Activated naive CD8-positive, alpha-beta T cell treated with anti-CD3 and anti-CD28 coated beads, Interleukin-2, amount 50 U/mL, for 24 hours (primary cell): ENCODE results near the gene RFX8.

ENCODE experiments used
- ATAC-seq: fragments of 150-1000 bp; cut with Tn5 transposase; one replicate; pipeline ENCODE4 v1.10.0; 2021
- DNase-seq: peaks from one replicate; pipeline ENCODE4 v3.0.0; 2021
- H3K27ac Mint-ChIP-seq: one replicate; pipeline ENCODE4 v1.8.0; 2021; ENCODE audit warnings: mild to moderate bottlenecking, mixed read lengths
- H3K27me3 Mint-ChIP-seq: one replicate; pipeline ENCODE4 v1.8.0; 2021; ENCODE audit warnings: mixed read lengths
- H3K36me3 Mint-ChIP-seq: one replicate; pipeline ENCODE4 v1.8.0; 2021; ENCODE audit warnings: low read depth, mixed read lengths
- H3K4me1 Mint-ChIP-seq: one replicate; pipeline ENCODE4 v1.8.0; 2021; ENCODE audit warnings: mixed read lengths
- H3K4me3 Mint-ChIP-seq: one replicate; pipeline ENCODE4 v1.8.0; 2021; ENCODE audit warnings: mild to moderate bottlenecking, moderate library complexity, mixed read lengths
- H3K9me3 Mint-ChIP-seq: one replicate; pipeline ENCODE4 v1.8.0; 2021; ENCODE audit warnings: mixed read lengths

The RFX8 gene

DNA sequence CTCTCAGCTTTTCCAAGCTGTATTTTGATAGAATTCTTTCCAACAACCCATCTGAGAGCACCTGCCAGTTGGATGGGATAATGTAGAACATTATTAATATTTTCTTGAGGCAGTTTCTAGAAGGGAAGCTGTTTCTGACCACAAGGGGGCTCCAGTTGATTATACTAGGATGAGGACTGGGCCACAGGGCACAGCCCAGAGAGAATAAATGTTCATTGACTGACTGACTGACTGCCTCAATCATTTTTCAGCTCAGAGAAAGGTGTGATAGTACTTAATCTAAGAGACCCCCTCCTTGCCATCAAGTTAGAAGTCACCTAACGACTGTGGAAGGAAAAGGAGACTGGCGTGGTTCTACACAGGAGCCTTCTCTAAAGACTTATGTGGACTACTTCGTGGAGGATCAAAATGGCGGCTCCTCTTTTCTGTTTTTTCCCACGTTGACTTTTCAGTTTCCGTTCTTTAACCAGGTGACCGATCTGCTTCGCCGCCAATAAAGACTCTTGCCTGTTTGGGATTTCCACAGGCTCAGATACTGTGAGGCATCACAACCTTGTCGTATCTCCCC lies 55.7 kb downstream of the RFX8 start:
- H3K27ac Mint-ChIP-seq: no peak overlapping the region
- no peak overlapping the region for H3K4me3 Mint-ChIP-seq
- H3K27me3 Mint-ChIP-seq: no peaks in the 10 kb centered on the region
- H3K9me3 Mint-ChIP-seq: no peaks in the 10 kb centered on the region
- H3K4me1 Mint-ChIP-seq: no peaks in the 10 kb centered on the region
- ATAC-seq (peak; percentile 82), DNase-seq (peak; percentile 47)
- H3K36me3 Mint-ChIP-seq: no peaks in the 10 kb centered on the region

DNA sequence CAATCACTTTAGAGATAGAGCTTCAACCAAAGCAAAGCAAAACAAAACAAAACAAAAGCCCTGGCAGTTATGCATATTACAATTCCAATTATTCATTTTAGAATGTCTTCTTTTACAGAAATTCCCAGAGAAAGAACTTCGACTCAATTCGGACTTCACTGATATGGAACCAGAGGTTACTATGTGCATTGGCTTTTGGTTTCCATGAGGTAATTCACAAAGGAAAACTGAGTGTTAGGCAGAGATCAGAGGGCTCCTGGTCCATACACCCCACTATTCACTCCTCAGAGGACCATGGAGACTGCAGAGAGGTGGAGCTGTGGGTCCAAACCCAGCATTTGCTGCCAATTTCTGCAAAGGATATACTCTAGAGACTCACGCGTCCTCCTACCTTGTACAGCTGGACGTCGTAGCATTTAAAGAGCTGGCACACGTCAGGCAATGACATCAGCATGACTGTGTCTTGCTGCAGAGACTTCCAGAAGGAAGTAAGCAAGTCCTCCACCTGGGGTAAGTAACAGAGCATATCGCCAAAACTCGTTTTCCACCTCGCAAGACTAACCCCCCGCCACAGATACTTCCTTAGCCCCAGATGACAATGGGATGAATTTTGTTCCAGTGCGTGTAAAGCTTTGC lies 56.3 kb downstream of the RFX8 start:
- Mint-ChIP-seq H3K36me3 (no peaks in the 10 kb centered on the region), H3K4me1 (no peaks in the 10 kb centered on the region), H3K27me3 (no peaks in the 10 kb centered on the region), H3K9me3 (no peaks in the 10 kb centered on the region), H3K4me3 (no peak overlapping the region), H3K27ac (no peak overlapping the region)
- DNase-seq (no peak), ATAC-seq (no peak)

DNA sequence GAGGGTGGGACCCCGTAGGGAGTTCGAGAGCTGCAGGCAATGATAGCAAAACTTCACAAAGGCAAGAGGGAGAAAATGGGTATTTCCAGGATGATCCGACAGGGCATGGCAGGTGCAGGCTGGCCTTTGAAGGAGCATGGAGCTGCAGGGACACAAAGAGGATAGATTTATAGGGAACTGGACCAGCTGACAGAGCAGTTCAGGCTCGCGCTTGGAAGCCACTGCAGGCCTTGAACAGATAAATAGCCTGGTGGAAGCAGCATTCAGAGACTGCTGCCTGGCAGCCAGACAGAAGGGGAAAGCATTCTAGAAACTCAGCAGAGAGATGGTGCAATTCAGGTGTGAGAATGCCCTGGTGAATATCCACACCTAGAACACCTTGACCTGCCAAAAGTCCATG lies 58.3 kb downstream of the RFX8 start:
- DNase-seq (no peak), ATAC-seq (no peak)
- Mint-ChIP-seq H3K27me3 (no peaks in the 10 kb centered on the region), H3K9me3 (no peaks in the 10 kb centered on the region), H3K4me1 (no peaks in the 10 kb centered on the region), H3K4me3 (no peak overlapping the region), H3K27ac (no peak overlapping the region), H3K36me3 (no peaks in the 10 kb centered on the region)

DNA sequence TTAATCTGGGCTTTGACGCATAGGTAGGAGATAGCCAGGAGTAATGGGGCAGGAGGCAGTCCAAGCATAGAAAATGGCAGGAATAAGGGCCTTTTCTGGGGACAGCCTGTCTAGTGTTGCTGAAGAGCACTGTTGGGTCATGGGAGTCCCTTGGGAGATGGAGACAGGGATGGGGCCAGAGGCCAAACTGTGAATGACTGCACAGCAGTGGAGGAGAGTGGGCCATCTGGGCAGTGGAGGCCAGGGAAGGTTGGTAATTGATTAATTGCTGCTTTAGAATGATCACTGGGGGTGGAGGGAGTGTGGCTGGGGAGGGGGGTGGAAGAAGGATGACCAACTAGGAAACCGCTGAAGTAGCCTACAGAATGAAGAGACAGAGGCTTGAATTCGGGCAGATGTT lies 59.0 kb downstream of the RFX8 start:
- H3K27ac Mint-ChIP-seq: no peak overlapping the region
- DNase-seq: no peak
- no peak for ATAC-seq
- H3K27me3 Mint-ChIP-seq: no peaks in the 10 kb centered on the region
- no peaks in the 10 kb centered on the region for H3K4me1 Mint-ChIP-seq
- H3K36me3 Mint-ChIP-seq: no peaks in the 10 kb centered on the region
- no peak overlapping the region for H3K4me3 Mint-ChIP-seq
- H3K9me3 Mint-ChIP-seq: no peaks in the 10 kb centered on the region

DNA sequence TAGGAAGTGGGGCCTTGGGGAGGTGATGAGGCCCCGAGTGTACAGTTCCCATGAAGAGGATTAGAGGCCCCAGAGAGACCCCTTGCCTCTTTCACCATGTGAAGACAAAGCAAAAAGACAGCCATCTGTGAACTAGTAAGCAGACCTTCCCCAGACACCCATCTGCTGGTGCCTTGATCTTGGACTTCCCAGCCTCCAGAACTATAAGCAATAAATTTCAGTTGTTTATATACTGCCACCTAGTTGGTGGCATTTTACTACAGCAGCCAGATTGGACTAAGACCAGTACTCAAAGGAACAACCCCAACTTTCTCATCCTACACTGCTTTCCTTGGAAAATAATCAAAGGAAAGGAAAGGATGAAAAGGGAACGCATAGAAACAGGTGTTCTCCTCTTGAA lies 59.7 kb downstream of the RFX8 start:
- no peak overlapping the region for H3K27ac Mint-ChIP-seq
- ATAC-seq (no peak), DNase-seq (no peak)
- no peak overlapping the region for H3K4me3 Mint-ChIP-seq
- H3K36me3 Mint-ChIP-seq: no peaks in the 10 kb centered on the region
- H3K4me1 Mint-ChIP-seq: no peaks in the 10 kb centered on the region
- H3K9me3 Mint-ChIP-seq: no peaks in the 10 kb centered on the region
- no peaks in the 10 kb centered on the region for H3K27me3 Mint-ChIP-seq

DNA sequence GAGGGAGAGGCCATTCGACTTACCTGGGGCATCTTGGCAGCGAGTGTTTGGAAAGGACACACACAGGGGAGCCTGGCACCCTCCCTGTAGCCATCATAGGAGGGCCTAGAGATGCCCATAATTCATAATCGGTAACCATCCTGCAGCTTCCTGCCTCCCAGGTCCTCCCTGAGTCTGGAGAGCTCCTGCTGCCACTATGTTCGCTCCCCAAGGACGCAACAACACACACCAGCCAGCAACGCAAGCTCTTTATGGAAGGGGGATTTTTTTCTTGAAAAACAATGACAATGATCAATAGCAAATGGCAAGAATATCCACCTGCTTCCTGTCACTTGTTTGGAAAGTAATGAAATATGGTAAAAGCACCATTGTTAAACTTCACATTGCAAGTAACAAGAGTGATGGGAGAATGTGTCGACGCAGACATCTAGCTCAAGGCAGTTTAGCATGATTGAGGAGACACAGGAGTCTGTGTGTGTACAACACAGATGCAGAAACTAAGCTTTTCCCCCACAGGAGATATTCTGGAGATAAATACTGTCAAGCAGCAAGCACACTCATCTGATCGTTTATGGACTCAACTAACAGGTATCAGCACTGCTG lies 62.7 kb downstream of the RFX8 start:
- DNase-seq (no peak), ATAC-seq (no peak)
- Mint-ChIP-seq H3K4me1 (no peaks in the 10 kb centered on the region), H3K27me3 (no peaks in the 10 kb centered on the region), H3K4me3 (no peak overlapping the region), H3K27ac (no peak overlapping the region), H3K36me3 (no peaks in the 10 kb centered on the region), H3K9me3 (no peaks in the 10 kb centered on the region)

DNA sequence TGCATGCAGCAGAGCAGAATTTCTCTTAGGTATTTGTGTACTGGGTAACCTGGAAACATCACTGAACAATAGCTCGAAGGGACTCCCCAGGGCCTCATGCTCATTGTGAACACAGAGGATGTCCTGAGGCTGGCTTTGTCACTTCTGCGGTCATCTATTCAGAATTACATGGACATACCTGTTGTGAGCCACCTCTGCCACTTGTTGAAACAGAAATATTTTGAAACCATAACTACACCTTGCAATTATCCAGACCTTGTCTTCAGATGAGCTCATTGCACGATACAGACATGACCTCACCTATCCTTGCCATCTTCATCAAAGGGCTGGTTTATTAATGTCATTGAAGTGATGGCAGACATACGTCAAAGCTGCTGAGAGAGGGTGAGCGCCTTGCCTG lies 64.2 kb downstream of the RFX8 start:
- H3K27me3 Mint-ChIP-seq: no peaks in the 10 kb centered on the region
- DNase-seq (no peak), ATAC-seq (no peak)
- no peaks in the 10 kb centered on the region for H3K4me1 Mint-ChIP-seq
- H3K27ac Mint-ChIP-seq: no peak overlapping the region
- no peaks in the 10 kb centered on the region for H3K36me3 Mint-ChIP-seq
- H3K4me3 Mint-ChIP-seq: no peak overlapping the region
- no peaks in the 10 kb centered on the region for H3K9me3 Mint-ChIP-seq

DNA sequence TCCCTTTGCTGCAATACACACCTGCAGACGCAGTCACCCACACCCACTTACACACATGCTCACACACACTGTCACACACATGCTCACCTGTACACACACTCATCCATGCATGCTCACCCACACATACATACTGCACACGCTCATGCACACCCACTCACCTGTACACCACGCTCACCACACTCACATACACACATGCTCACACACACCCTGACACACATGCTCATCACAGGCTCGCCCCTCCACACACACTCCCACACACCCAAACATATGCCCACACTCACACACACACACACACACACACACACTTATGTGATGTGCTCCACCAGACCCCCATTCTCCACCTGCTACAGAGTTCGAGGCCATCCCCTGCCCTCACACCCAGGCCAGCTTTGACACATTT lies 64.8 kb downstream of the RFX8 start:
- Mint-ChIP-seq H3K27me3 (no peaks in the 10 kb centered on the region), H3K4me3 (no peak overlapping the region), H3K4me1 (peaks cover 4% of the 10 kb centered on the region), H3K36me3 (no peaks in the 10 kb centered on the region), H3K9me3 (no peaks in the 10 kb centered on the region), H3K27ac (no peak overlapping the region)
- no peak for ATAC-seq
- no peak for DNase-seq

DNA sequence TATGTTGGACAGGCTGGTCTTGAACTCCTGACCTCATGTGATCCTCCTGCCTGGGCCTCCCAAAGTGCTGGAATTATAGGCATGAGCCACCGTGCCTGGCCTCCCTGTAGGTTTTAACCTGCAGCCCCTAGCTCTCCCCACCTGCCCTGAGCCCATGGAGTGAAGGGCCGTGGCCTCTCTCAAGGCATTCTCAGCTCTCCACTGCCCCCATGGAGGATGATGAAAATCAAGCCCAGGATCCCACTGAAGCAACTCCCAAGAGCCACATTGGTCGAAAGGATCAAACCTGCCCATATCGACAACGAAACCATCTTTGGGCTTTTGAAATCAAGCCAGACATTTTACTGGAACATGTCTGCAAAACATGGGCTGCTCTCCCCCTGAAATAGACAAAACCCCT lies 65.2 kb downstream of the RFX8 start:
- ATAC-seq: no peak
- H3K9me3 Mint-ChIP-seq: no peaks in the 10 kb centered on the region
- H3K27ac Mint-ChIP-seq: no peak overlapping the region
- no peaks in the 10 kb centered on the region for H3K36me3 Mint-ChIP-seq
- no peak overlapping the region for H3K4me3 Mint-ChIP-seq
- DNase-seq: no peak
- peaks cover 4% of the 10 kb centered on the region for H3K4me1 Mint-ChIP-seq
- no peaks in the 10 kb centered on the region for H3K27me3 Mint-ChIP-seq

DNA sequence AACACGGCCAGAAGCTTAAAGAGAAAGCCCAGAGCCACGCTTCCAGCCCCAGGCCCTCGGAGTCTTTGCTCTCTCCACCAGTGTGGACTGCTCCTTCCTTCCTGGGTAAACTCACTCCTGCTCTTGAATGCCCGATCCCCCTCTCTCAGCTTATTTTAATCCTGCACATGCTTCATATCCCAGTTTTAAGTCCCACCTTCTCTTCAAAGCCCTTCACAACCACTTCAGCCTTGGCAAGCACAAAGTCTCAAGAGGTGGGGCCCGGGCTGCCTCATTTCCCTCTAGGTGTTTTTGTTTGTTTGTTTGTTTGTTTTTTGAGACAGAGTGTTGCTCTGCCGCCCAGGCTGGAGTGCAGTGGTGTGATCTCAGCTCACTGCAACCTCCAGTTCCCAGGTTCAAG lies 66.0 kb downstream of the RFX8 start:
- H3K9me3 Mint-ChIP-seq: no peaks in the 10 kb centered on the region
- ATAC-seq: no peak
- H3K27ac Mint-ChIP-seq: no peak overlapping the region
- H3K36me3 Mint-ChIP-seq: no peaks in the 10 kb centered on the region
- peaks cover 4% of the 10 kb centered on the region for H3K4me1 Mint-ChIP-seq
- no peak for DNase-seq
- no peak overlapping the region for H3K4me3 Mint-ChIP-seq
- H3K27me3 Mint-ChIP-seq: no peaks in the 10 kb centered on the region

DNA sequence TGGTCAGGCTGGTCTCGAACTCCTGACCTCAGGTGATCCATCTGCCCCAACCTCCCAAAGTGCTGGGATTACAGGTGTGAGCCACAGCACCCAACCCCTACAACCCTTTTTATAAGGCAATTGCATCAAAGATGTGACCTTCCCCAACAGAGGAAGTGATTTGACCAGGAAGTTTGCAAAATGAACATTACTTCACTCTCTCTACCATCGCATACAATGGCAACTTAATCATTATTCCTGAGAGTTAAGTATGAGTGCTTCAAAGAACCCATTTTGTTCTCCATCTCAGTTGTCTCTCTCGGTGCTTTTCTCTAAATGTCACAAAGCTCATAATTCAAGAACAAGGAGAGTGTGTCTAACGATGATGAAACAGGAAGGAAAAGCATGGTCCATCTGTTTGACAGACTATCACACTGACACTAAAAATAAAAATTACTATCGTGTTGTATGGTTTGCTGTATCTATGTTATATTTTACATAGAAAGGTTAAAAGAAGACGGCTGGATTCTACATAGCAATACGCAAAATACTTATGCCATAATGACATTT lies 69.5 kb downstream of the RFX8 start:
- Mint-ChIP-seq H3K4me1 (peaks cover 22% of the 10 kb centered on the region), H3K27me3 (peaks cover 4% of the 10 kb centered on the region), H3K27ac (no peak overlapping the region), H3K9me3 (no peaks in the 10 kb centered on the region), H3K36me3 (no peaks in the 10 kb centered on the region), H3K4me3 (no peak overlapping the region)
- no peak for DNase-seq
- no peak for ATAC-seq

DNA sequence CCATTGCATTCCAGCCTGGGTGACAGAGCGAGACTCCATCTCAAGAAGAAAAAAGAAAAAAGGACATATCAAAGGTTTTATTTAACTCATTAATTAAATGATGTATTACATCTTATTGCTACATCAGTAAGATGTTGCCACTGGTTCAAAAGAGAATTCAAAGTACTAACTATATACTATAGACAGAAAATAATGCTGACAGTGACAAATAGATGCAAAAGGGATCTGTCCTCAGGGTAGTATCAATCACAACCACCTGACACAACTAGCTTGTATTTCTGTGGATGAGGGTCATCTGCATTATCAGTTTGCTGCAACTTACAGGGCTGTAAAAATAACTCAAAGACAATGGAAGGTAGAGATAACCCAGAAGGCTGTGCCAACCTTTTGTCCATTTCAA lies 71.2 kb downstream of the RFX8 start:
- ATAC-seq (no peak), DNase-seq (no peak)
- peaks cover 31% of the 10 kb centered on the region for H3K4me1 Mint-ChIP-seq
- H3K27me3 Mint-ChIP-seq: peaks cover 13% of the 10 kb centered on the region
- no peak overlapping the region for H3K4me3 Mint-ChIP-seq
- H3K9me3 Mint-ChIP-seq: no peaks in the 10 kb centered on the region
- no peak overlapping the region for H3K27ac Mint-ChIP-seq
- no peaks in the 10 kb centered on the region for H3K36me3 Mint-ChIP-seq

DNA sequence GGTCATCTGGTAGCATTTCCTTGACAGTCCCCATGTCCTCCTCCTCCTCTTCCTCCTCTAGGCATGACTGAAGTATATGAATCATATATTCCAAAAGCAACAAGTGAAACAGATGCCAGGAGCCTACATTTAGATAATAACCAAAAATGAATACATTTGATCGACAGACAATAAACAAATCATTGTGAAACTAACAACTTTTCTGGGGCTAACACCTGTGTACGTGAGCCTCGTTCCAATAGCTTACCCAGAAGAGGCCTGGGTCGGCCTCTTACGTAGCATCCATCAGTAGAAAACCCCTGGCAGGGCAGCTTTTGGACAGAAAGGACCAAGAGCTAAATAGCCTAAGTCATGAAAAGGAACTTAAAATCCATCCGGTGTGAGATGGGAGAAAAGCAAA lies 72.3 kb downstream of the RFX8 start:
- no peak for DNase-seq
- Mint-ChIP-seq H3K4me3 (no peak overlapping the region), H3K27me3 (peaks cover 17% of the 10 kb centered on the region), H3K9me3 (no peaks in the 10 kb centered on the region), H3K4me1 (peaks cover 38% of the 10 kb centered on the region), H3K36me3 (no peaks in the 10 kb centered on the region), H3K27ac (no peak overlapping the region)
- ATAC-seq: no peak

DNA sequence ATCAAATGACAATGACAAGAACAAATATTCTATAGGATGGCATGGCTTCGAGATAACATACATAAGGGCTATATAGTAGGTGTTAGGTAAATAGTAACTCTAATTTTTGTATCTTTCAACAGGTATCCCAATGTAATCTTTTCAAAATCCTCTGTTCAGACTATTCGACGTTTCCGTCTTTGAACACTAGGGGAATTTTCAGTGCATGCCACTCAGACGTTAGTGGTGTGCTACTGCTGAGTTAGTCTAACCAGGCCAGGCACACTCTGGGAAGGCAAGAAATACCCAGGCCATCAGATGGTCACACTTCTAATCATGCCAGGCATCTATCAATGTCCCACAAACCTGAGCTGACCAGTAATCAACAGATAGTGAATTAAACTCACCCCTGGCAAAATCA lies 73.0 kb downstream of the RFX8 start:
- Mint-ChIP-seq H3K4me1 (peaks cover 38% of the 10 kb centered on the region), H3K27ac (no peak overlapping the region), H3K27me3 (peaks cover 19% of the 10 kb centered on the region), H3K36me3 (no peaks in the 10 kb centered on the region), H3K9me3 (no peaks in the 10 kb centered on the region), H3K4me3 (no peak overlapping the region)
- ATAC-seq (no peak), DNase-seq (no peak)

DNA sequence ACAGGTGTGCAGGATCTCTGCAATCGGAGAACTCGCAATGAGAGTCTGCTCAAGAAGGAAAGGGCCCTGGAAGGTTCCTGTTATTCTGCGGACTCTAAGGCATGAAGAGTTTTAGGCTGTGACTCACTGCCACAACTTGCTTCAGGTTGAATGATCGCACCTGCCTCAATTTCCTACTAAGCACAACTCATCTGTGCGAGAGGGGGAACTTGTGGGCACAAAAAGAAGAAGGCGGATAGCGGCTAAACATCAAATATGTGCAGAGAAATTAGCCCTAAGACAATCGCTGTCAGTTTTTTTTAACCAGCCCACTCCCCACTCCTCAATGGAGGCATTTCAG lies 73.6 kb downstream of the RFX8 start:
- ATAC-seq (no peak), DNase-seq (no peak)
- peaks cover 19% of the 10 kb centered on the region for H3K27me3 Mint-ChIP-seq
- peaks cover 38% of the 10 kb centered on the region for H3K4me1 Mint-ChIP-seq
- H3K4me3 Mint-ChIP-seq: no peak overlapping the region
- H3K27ac Mint-ChIP-seq: no peak overlapping the region
- no peaks in the 10 kb centered on the region for H3K9me3 Mint-ChIP-seq
- H3K36me3 Mint-ChIP-seq: no peaks in the 10 kb centered on the region
